Mesenchymal stem cell (in vitro differentiated cells and primary cell): ENCODE data around the gene ANKS1B.

ENCODE experiments used
- DNase-seq: peaks from one replicate; pipeline ENCODE4 v3.0.0-alpha.2; 2013
- H2AFZ ChIP-seq: one replicate; pipeline ENCODE4 v1.6.1; 2013; ENCODE audit warnings: low read depth, mild to moderate bottlenecking, control low read depth, inconsistent platforms, low read length, moderate library complexity
- H2AK5ac ChIP-seq: 2 replicates; pipeline ENCODE4 v1.6.1; 2013; ENCODE audit warnings: low read length, moderate library complexity, mild to moderate bottlenecking, inconsistent platforms; ENCODE audit not compliant: severe bottlenecking
- H2BK120ac ChIP-seq: one replicate; pipeline ENCODE4 v1.6.1; 2013; ENCODE audit warnings: low read depth, mild to moderate bottlenecking, inconsistent platforms, low read length, moderate library complexity
- H2BK12ac ChIP-seq, 2 experiments: one replicate each; pipeline ENCODE4 v1.6.1; 2013; ENCODE audit warnings: inconsistent platforms in 2 of 2, low read length in 2 of 2, mild to moderate bottlenecking in 2 of 2, moderate library complexity in 2 of 2, control low read depth in 1 of 2
- H2BK15ac ChIP-seq: one replicate; pipeline ENCODE4 v1.6.1; 2013; ENCODE audit warnings: mild to moderate bottlenecking, low read depth, inconsistent platforms; ENCODE audit not compliant: poor library complexity, severe bottlenecking
- H2BK5ac ChIP-seq: 2 replicates; pipeline ENCODE4 v1.6.1; 2013; ENCODE audit warnings: low read depth, mild to moderate bottlenecking, low read length, control low read depth, inconsistent platforms; ENCODE audit not compliant: poor library complexity, severe bottlenecking
- H3K14ac ChIP-seq, 2 experiments: one replicate each; pipeline ENCODE4 v1.6.1; 2013; ENCODE audit warnings: inconsistent platforms in 2 of 2, low read length in 2 of 2, control low read depth in 1 of 2, mild to moderate bottlenecking in 1 of 2, moderate library complexity in 1 of 2
- H3K18ac ChIP-seq, 2 experiments: one replicate each; pipeline ENCODE4 v1.6.1; 2013; ENCODE audit warnings: inconsistent platforms in 2 of 2, low read length in 2 of 2, control low read depth in 1 of 2, low read depth in 1 of 2, mild to moderate bottlenecking in 1 of 2
- H3K23ac ChIP-seq, 2 experiments: one replicate each; pipeline ENCODE4 v1.6.1; 2013; ENCODE audit warnings: inconsistent platforms in 2 of 2, low read length in 2 of 2, mild to moderate bottlenecking in 2 of 2, moderate library complexity in 2 of 2, control low read depth in 1 of 2
- H3K27ac ChIP-seq: 2 replicates; pipeline ENCODE4 v1.5.1; 2013; ENCODE audit warnings: mild to moderate bottlenecking, moderate library complexity, low read length, control low read depth, inconsistent platforms; ENCODE audit not compliant: poor library complexity, severe bottlenecking
- H3K27me3 ChIP-seq, 2 experiments: 2 replicates each; pipeline versions ENCODE4 v1.6.1 to v1.7.0; 2013; ENCODE audit warnings: low read length in 2 of 2, mild to moderate bottlenecking in 2 of 2, moderate library complexity in 2 of 2, control low read depth in 1 of 2, inconsistent platforms in 1 of 2; ENCODE audit not compliant: control insufficient read depth in 1 of 2, insufficient read depth in 1 of 2
- H3K36me3 ChIP-seq, 2 experiments: 2 replicates each; pipeline versions ENCODE4 v1.6.1 to v1.7.0; 2013; ENCODE audit warnings: low read length in 2 of 2, control low read depth in 1 of 2, inconsistent platforms in 1 of 2, low read depth in 1 of 2, mild to moderate bottlenecking in 1 of 2; ENCODE audit not compliant: insufficient read depth in 2 of 2, control insufficient read depth in 1 of 2
- H3K4ac ChIP-seq, 2 experiments: one replicate each; pipeline ENCODE4 v1.6.1; 2013; ENCODE audit warnings: inconsistent platforms in 2 of 2, low read length in 2 of 2, mild to moderate bottlenecking in 2 of 2, moderate library complexity in 2 of 2, control low read depth in 1 of 2, low read depth in 1 of 2
- H3K4me1 ChIP-seq: 2 replicates; pipeline ENCODE4 v1.6.1; 2013; ENCODE audit warnings: low read depth, low read length, control low read depth; ENCODE audit not compliant: control insufficient read depth, insufficient read depth
- H3K4me2 ChIP-seq: 2 replicates; pipeline ENCODE4 v1.6.1; 2013; ENCODE audit warnings: low read length, mild to moderate bottlenecking, inconsistent platforms; ENCODE audit not compliant: poor library complexity, severe bottlenecking
- H3K4me3 ChIP-seq, 2 experiments: 2 replicates each; pipeline versions ENCODE4 v1.5.1 to v1.7.0; 2013; ENCODE audit warnings: low read length in 2 of 2, mild to moderate bottlenecking in 2 of 2, control low read depth in 1 of 2, low read depth in 1 of 2; ENCODE audit not compliant: insufficient read depth in 1 of 2
- H3K79me1 ChIP-seq: replicated peaks from 2 replicates; pipeline ENCODE4 v1.6.1; 2013; ENCODE audit warnings: mild to moderate bottlenecking, control low read depth, low read length, inconsistent platforms; ENCODE audit not compliant: poor library complexity, severe bottlenecking
- H3K9ac ChIP-seq: 2 replicates; pipeline ENCODE4 v1.7.0; 2013; ENCODE audit warnings: mild to moderate bottlenecking, low read length, moderate library complexity
- H3K9me3 ChIP-seq: 2 replicates; pipeline ENCODE4 v1.7.0; 2013; ENCODE audit warnings: mild to moderate bottlenecking, low read length; ENCODE audit not compliant: control insufficient read depth
- H4K8ac ChIP-seq: one replicate; pipeline ENCODE4 v1.6.1; 2013; ENCODE audit warnings: inconsistent platforms, mild to moderate bottlenecking, low read length, moderate library complexity
- H4K91ac ChIP-seq: one replicate; pipeline ENCODE4 v1.6.1; 2013; ENCODE audit warnings: mild to moderate bottlenecking, low read length, inconsistent platforms
- WGBS: methylation state at CpG from one replicate; pipeline ENCODE4 v1.1.7; 2013; ENCODE audit warnings: mixed read lengths; 5-methylcytosine and 5-hydroxymethylcytosine counted together

ANKS1B gene

GRCh38 chr12:98791406-98791805 lies 1193.3 kb downstream of the ANKS1B start:
- H3K4ac ChIP-seq = no peak overlapping the region
- no peak overlapping the region for H2BK5ac ChIP-seq
- H4K91ac ChIP-seq = no peak overlapping the region
- no peak overlapping the region for H3K9ac ChIP-seq
- no peak overlapping the region for H4K8ac ChIP-seq
- H3K4me2 ChIP-seq = no peak overlapping the region
- no peak overlapping the region for H3K14ac ChIP-seq
- H3K4me3 ChIP-seq = no peak overlapping the region
- H2BK120ac ChIP-seq = no peak overlapping the region
- H2BK12ac ChIP-seq = no peak overlapping the region
- no peak overlapping the region for H2BK15ac ChIP-seq
- H3K4me1 ChIP-seq = no peaks in the 10 kb centered on the region
- WGBS = 69% methylated on average over 2 of the region's 3 CpGs
- H3K18ac ChIP-seq = no peak overlapping the region
- no peaks in the 10 kb centered on the region for H3K27me3 ChIP-seq
- no peaks in the 10 kb centered on the region for H3K9me3 ChIP-seq
- no peak overlapping the region for H3K27ac ChIP-seq
- no peak for DNase-seq
- H2AFZ ChIP-seq = no peak overlapping the region
- no peaks in the 10 kb centered on the region for H3K79me1 ChIP-seq
- no peak overlapping the region for H3K23ac ChIP-seq
- H2AK5ac ChIP-seq = no peak overlapping the region
- H3K36me3 ChIP-seq = no peaks in the 10 kb centered on the region

- 94% methylated on average over 5 of the region's 5 CpGs for WGBS
These were observed 1196.3 kb downstream of the ANKS1B start for GRCh38 chr12:98788396-98788795.

GRCh38 chr12:98786653-98787052 lies 1198.1 kb downstream of the ANKS1B start:
- Histone ChIP-seq H2BK120ac (no peak overlapping the region), H3K27ac (no peak overlapping the region), H2AK5ac (no peak overlapping the region), H3K23ac (no peak overlapping the region), H3K4ac (no peak overlapping the region), H2BK12ac (no peak overlapping the region), H2BK15ac (no peak overlapping the region), H3K18ac (no peak overlapping the region), H4K8ac (no peak overlapping the region), H3K14ac (no peak overlapping the region), H2AFZ (no peak overlapping the region), H3K4me2 (no peak overlapping the region), H3K4me3 (no peak overlapping the region), H3K36me3 (no peaks in the 10 kb centered on the region), H3K79me1 (no peaks in the 10 kb centered on the region), H3K9me3 (no peaks in the 10 kb centered on the region), H3K27me3 (no peaks in the 10 kb centered on the region), H3K4me1 (no peaks in the 10 kb centered on the region), H4K91ac (no peak overlapping the region), H3K9ac (no peak overlapping the region), H2BK5ac (no peak overlapping the region)
- WGBS = 75% methylated on average over 5 of the region's 7 CpGs
- no peak for DNase-seq

More at GRCh38 chr12:98788396-98788795, 1196.3 kb downstream of the ANKS1B start:
- Histone ChIP-seq H2AFZ (no peak overlapping the region), H4K91ac (no peak overlapping the region), H3K27me3 (no peaks in the 10 kb centered on the region), H3K14ac (no peak overlapping the region), H3K18ac (no peak overlapping the region), H2AK5ac (no peak overlapping the region), H3K4me1 (no peaks in the 10 kb centered on the region), H3K36me3 (no peaks in the 10 kb centered on the region), H3K4ac (no peak overlapping the region), H3K23ac (no peak overlapping the region), H3K4me3 (no peak overlapping the region), H2BK120ac (no peak overlapping the region), H4K8ac (no peak overlapping the region), H3K9ac (no peak overlapping the region), H3K9me3 (no peaks in the 10 kb centered on the region), H2BK5ac (no peak overlapping the region), H3K79me1 (no peaks in the 10 kb centered on the region), H3K27ac (no peak overlapping the region), H3K4me2 (no peak overlapping the region), H2BK12ac (no peak overlapping the region), H2BK15ac (no peak overlapping the region)
- no peak for DNase-seq

DNA sequence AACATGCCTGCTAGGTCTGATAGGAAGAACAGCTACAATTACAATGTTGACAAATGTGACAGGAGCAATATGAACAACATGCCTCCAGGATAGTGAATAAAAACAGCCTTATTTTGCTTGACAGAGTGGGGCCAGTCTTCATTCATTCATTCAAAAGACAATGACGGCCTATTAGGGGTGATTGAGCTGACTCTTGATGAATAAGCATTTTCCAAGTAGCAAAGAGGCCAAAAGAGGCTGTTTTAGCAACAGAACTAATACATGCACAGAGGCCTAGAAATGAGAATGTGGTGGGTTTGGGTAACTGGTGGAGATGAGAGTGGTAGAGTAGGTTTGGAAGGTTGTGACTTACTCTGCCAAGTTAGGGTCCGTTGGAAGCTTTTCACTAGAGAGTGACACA lies 1201.3 kb downstream of the ANKS1B start:
- Histone ChIP-seq H2BK120ac (no peak overlapping the region), H3K4me2 (no peak overlapping the region), H3K79me1 (no peaks in the 10 kb centered on the region), H2AFZ (no peak overlapping the region), H3K9me3 (no peaks in the 10 kb centered on the region), H3K14ac (no peak overlapping the region), H3K36me3 (no peaks in the 10 kb centered on the region), H2BK12ac (no peak overlapping the region), H3K9ac (no peak overlapping the region), H3K18ac (no peak overlapping the region), H3K4me3 (no peak overlapping the region), H3K23ac (no peak overlapping the region), H3K4me1 (no peaks in the 10 kb centered on the region), H3K27me3 (no peaks in the 10 kb centered on the region), H4K8ac (no peak overlapping the region), H3K27ac (no peak overlapping the region), H3K4ac (no peak overlapping the region), H2BK5ac (no peak overlapping the region), H2AK5ac (no peak overlapping the region), H2BK15ac (no peak overlapping the region), H4K91ac (no peak overlapping the region)
- 84% methylated on average over 2 of the region's 2 CpGs for WGBS
- no peak for DNase-seq
